ENCODE measurements around the gene ISYNA1. TPM values are rescaled to one million over a fixed set of nuclear protein-coding genes. Genes with fewer than 3 reads are reported as not detected.

The ISYNA1 gene
- total RNA-seq, 4 donors from 2014 or later, result 5.1 to 29.1 (median 7.8) TPM

- TF ChIP-seq POLR2A (IDR thresholded peaks at IDR 0.05), result no peak
- TF ChIP-seq, protein P1, sequence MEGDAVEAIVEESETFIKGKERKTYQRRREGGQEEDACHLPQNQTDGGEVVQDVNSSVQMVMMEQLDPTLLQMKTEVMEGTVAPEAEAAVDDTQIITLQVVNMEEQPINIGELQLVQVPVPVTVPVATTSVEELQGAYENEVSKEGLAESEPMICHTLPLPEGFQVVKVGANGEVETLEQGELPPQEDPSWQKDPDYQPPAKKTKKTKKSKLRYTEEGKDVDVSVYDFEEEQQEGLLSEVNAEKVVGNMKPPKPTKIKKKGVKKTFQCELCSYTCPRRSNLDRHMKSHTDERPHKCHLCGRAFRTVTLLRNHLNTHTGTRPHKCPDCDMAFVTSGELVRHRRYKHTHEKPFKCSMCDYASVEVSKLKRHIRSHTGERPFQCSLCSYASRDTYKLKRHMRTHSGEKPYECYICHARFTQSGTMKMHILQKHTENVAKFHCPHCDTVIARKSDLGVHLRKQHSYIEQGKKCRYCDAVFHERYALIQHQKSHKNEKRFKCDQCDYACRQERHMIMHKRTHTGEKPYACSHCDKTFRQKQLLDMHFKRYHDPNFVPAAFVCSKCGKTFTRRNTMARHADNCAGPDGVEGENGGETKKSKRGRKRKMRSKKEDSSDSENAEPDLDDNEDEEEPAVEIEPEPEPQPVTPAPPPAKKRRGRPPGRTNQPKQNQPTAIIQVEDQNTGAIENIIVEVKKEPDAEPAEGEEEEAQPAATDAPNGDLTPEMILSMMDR (IDR thresholded peaks at IDR 0.05 in 4 of 5, conservative IDR thresholded peaks at IDR 0.05 in 1 of 5), result no peak
- intact Hi-C loops (cut with DNase I; ENCODE audit: low total_unique reads), result no loop called here
- Histone ChIP-seq H3K9me3 (no peaks in the 10 kb centered on the region), H3K4me1 (peaks cover 7 to 9% of the 10 kb centered on the region in 2 donors), H3K36me3 (peaks cover 0 to 52% of the 10 kb centered on the region in 2 donors), H3K4me3 (no peak overlapping the region), H3K27me3 (peaks cover 9 to 13% (median 10%) of the 10 kb centered on the region in 3 donors), H3K27ac (no peak overlapping the region)
- in situ Hi-C loops (cut with MboI; ENCODE audit: low sequenced_read_pairs in 4 of 4), result no loop called here
- ATAC-seq (no peak), DNase-seq (no peak)
Measured at GRCh38 chr19:18442941-18443340, 5.0 kb upstream of the ISYNA1 start.

DNA sequence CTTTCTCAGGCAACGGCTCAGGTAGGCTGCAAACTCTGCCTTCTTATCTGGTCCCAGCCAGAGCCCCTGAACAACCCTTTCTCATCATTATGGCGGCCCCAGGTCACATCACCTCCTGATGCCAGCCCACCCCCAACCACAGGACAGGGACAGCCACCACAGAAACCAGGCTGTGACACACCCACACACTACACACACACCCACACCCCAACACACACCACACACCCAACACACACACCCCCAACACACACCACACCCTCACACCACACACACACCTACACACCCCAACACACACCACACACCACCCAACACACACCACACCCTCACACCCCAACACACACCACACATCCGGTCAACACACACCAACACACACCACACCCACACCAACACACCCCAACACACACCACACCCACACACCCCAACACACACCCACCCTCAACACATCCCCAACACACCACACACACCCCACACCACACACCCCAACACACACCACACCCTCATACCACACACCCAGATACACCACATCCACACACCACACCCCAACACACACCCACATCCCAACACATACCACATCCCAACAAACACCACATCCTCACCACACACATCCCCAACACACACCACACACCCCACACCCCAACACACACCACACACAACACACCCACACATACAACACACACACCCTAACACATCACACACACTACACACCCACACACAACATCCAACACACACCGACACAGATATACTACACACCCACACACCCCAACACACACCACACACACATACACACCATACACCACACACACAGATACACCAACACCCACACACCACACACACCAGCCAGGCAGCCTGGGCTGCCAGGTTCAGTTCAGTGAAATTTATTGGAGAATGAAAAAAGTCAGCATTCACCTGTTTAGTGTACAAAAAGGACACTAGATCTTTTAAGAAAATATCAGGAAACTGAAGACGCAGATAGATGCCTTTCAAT is 4.2 kb upstream of the ISYNA1 start:
- H3K9me3 ChIP-seq, result no peaks in the 10 kb centered on the region
- H3K4me1 ChIP-seq, result peaks cover 7 to 14% of the 10 kb centered on the region in 2 donors
- ATAC-seq (no peak), DNase-seq (no peak)
- H3K27me3 ChIP-seq, result peaks cover 9 to 19% (median 13%) of the 10 kb centered on the region in 3 donors
- no peak overlapping the region for H3K27ac ChIP-seq
- in situ Hi-C loops (cut with MboI; ENCODE audit: low sequenced_read_pairs in 4 of 4) (no loop called here), intact Hi-C loops (cut with DNase I; ENCODE audit: low total_unique reads) (no loop called here)
- H3K4me3 ChIP-seq, result no peak overlapping the region
- H3K36me3 ChIP-seq, result peaks cover 0 to 43% of the 10 kb centered on the region in 2 donors
- TF ChIP-seq, protein P1 (IDR thresholded peaks at IDR 0.05 in 4 of 5, conservative IDR thresholded peaks at IDR 0.05 in 1 of 5), result no peak
- no peak for TF ChIP-seq POLR2A (IDR thresholded peaks at IDR 0.05)

DNA sequence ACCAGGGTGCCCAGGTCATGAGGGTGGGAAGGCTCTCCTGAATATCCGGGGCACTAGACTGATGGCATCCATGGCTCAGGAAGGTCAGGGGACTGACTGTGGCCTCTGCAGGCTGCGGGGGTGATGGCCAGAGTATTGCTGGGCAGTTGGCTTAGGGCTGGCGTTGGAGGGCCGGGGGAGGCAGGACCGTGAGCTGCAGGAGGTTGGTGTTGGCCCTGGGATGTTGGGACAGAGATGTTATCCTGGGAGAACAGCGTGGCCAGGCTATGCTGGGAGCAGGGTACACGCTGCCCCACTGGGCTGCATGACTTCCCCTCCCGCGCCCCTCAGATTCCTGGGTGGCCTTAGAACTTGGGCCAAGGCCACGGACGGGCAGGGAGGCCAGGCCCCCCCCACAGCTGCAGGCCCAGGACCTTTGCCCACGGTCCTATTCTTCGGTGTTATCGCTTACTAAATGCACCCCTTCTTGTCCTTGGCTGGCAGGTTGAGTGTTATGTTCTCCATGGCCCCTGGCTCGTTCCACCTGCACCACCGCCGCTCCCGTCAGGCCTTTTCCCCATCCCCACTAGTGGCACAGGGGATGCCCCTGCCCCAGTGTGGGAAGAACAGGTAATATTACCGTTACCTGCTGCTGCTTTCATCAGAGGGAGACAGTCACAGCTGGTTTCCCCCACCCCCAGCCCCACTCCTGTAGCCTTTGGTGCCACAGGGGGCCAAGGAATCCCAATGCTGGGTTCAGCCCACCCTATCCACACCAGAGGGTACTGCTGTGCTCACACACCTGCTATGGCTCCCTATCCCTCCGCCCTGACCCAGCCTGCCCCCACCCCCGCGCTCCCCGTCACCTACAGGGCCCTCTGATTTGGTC is 3.2 kb upstream of the ISYNA1 start:
- Histone ChIP-seq H3K9me3 (no peaks in the 10 kb centered on the region), H3K4me1 (peaks cover 7 to 14% of the 10 kb centered on the region in 2 donors), H3K27ac (no peak overlapping the region), H3K27me3 (peaks cover 9 to 19% (median 13%) of the 10 kb centered on the region in 3 donors), H3K36me3 (peaks cover 0 to 34% of the 10 kb centered on the region in 2 donors), H3K4me3 (no peak overlapping the region)
- no peak for TF ChIP-seq POLR2A (IDR thresholded peaks at IDR 0.05)
- TF ChIP-seq, protein P1 (IDR thresholded peaks at IDR 0.05 in 4 of 5, conservative IDR thresholded peaks at IDR 0.05 in 1 of 5), result no peak
- intact Hi-C loops (cut with DNase I; ENCODE audit: low total_unique reads) (no loop called here), in situ Hi-C loops (cut with MboI; ENCODE audit: low sequenced_read_pairs in 4 of 4) (no loop called here)
- DNase-seq, result no peak
- no peak for ATAC-seq

- no peak for DNase-seq
- intact Hi-C loops (cut with DNase I; ENCODE audit: low total_unique reads) (no loop called here), in situ Hi-C loops (cut with MboI; ENCODE audit: low sequenced_read_pairs in 4 of 4) (no loop called here)
- Histone ChIP-seq H3K4me1 (peaks cover 7 to 14% of the 10 kb centered on the region in 2 donors), H3K27me3 (peaks cover 9 to 19% (median 13%) of the 10 kb centered on the region in 3 donors), H3K4me3 (no peak overlapping the region), H3K36me3 (peaks cover 0 to 27% of the 10 kb centered on the region in 2 donors), H3K9me3 (no peaks in the 10 kb centered on the region), H3K27ac (peak overlapping the region in 1 of 4 donors; percentile 79)
- no peak for ATAC-seq
- no peak for TF ChIP-seq POLR2A (IDR thresholded peaks at IDR 0.05)
- TF ChIP-seq, protein P1 (IDR thresholded peaks at IDR 0.05 in 4 of 5, conservative IDR thresholded peaks at IDR 0.05 in 1 of 5), result peak in 1 of 5 experiments; percentile 24
Measured at GRCh38 chr19:18440415-18440877, 2.5 kb upstream of the ISYNA1 start.
